Measurements from ENCODE around the gene CLECL1.

GRCh38 chr12:9754099-9754927 lies 21.4 kb upstream of the CLECL1 start:
- TF ChIP-seq CREB1 (CRISPR knock-in tag; IDR thresholded peaks at IDR 0.05; ENCODE audit: low read depth) (no peak), CTCF (conservative IDR thresholded peaks at IDR 0.05; ENCODE audit: low read depth in 2 of 2) (no peak), EZH2 (IDR thresholded peaks at IDR 0.05; ENCODE audit: low read depth, unreplicated experiment) (no peak), POLR2AphosphoS5 (IDR thresholded peaks at IDR 0.05; ENCODE audit: low read depth) (no peak), STAT1 (IDR thresholded peaks at IDR 0.05; ENCODE audit: unreplicated experiment) (no peak), ZNF331 (CRISPR knock-in tag; IDR thresholded peaks at IDR 0.05; ENCODE audit: low read depth) (no peak), ETS1 (IDR thresholded peaks at IDR 0.05) (no peak), EZH2phosphoT487 (IDR thresholded peaks at IDR 0.05; ENCODE audit: unreplicated experiment) (no peak), REST (IDR thresholded peaks at IDR 0.05; ENCODE audit: unreplicated experiment) (no peak), ZNF462 (CRISPR knock-in tag; IDR thresholded peaks at IDR 0.05) (no peak), NANOG (IDR thresholded peaks at IDR 0.05; ENCODE audit: borderline replicate concordance) (no peak), JUNB (IDR thresholded peaks at IDR 0.05; ENCODE audit: unreplicated experiment) (no peak)

Data from GM23338 (cell line).